HG02571 (cell line): Measurements from ENCODE around the gene CTSW.

Experiments
- ATAC-seq: cut with Tn5 transposase; IDR thresholded peaks from one replicate; pipeline ENCODE4 v1.9.1; 2021; ENCODE audit warnings: mild to moderate bottlenecking, moderate library complexity; ENCODE audit not compliant: unreplicated experiment

CTSW gene

DNA sequence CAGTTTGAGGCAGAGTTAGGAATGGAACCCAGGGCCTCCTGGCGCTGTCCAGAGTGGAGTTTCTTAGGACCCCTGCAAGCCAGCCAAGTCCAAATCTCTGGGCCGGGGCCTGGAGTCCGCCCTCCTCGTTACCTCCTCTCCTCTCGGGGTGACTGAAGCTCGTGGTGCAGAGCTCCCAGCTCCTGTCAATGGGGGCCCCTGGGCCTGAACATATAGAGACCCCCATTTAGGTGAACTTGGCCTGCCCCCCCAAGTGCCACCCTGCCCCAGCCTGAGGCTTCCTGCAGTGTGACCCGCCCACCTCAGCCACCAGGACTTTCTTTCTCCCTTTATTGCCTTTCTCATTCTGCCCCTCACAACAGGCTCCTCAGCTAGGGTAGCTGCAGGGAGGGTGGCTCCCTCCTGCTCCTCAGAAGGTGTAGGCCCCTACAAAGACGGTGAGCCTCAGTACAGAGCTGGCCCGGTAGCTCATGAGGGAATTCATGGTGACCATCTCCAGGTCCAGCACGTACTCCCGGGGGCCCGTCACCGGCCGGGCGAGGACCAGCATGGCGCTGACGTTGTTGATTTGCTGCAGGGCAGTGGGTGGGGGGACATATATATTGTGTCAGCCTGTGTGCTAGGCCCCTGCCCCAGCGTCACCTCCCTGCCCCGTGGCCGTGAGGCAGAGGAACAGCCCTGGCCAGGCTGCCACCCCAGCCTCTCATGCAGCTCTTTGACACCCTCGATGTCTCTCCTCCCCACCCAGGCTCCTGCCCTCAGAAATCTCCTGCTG is 12.9 kb upstream of the CTSW start:
- no peak for ATAC-seq

GRCh38 chr11:65867284-65868071 is 12.2 kb upstream of the CTSW start:
- no peak for ATAC-seq

DNA sequence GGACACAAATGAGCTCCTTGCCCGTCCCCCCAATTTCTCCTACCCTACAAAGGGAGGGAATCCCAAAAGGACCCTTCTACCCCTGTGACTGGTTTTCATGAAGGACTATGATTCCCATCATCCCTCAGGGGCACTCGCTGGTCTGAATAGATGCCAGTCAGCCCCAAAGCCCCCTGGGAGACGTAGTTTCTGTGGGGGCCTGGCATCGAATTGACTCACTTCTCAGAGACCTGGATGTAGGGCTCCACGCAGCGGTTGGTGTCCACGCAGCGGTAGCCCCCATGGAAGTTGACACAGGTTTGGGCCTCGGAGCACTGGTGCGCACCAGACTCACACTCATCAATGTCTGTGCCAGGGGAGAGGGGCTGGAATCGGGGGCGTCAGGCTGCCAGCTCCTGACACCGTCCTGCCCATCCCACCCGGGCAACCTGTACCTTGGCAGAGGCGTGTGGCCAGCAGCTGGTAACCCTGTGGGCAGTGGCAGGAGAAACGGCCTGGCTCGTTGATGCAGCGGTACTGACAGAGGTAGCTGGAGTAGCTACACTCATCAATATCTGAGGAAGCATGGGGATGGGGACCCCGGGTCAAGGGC is 11.5 kb upstream of the CTSW start:
- ATAC-seq = no peak

DNA sequence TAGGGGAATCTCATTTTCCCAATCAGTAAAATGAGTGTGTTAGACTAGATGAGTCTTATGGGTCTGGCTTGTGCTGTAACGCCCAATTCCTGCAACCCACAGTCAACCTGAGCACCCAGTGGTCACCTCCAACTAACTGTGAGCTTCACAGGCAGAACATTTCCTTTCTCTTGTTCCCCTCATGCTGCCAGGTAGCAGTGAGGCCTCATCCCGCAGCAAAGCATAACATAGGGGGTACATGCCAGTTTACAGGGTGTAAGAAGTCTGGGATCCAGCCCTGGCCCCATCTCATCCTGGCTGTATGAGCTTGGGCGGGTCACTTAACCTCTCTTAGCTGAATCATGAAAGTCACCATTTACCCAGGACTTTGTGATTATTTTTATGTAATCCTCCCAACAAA is 10.7 kb upstream of the CTSW start:
- ATAC-seq = no peak

GRCh38 chr11:65869643-65870306 is 9.9 kb upstream of the CTSW start:
- ATAC-seq = no peak

DNA sequence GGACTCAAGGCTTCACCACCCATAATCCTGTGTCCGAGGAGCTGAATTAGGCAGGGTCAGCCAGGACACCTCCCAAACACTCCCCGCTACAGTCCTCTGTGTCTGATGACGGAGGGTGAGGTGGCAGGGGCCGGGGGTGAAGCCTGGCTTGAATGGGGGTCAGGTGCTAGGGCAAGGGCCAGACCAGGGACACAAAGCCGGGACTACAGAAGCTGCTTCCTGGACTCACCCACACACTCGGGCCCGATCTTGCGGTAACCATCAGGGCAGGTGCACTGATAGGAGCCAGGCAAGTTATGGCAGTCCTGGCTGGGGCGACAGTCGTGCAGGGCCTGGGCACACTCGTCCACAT is 9.4 kb upstream of the CTSW start:
- ATAC-seq = no peak

- ATAC-seq = no peak
These were observed 8.6 kb upstream of the CTSW start for GRCh38 chr11:65870706-65871681.

- ATAC-seq = no peak
These were observed 7.7 kb upstream of the CTSW start for GRCh38 chr11:65871811-65872548.

DNA sequence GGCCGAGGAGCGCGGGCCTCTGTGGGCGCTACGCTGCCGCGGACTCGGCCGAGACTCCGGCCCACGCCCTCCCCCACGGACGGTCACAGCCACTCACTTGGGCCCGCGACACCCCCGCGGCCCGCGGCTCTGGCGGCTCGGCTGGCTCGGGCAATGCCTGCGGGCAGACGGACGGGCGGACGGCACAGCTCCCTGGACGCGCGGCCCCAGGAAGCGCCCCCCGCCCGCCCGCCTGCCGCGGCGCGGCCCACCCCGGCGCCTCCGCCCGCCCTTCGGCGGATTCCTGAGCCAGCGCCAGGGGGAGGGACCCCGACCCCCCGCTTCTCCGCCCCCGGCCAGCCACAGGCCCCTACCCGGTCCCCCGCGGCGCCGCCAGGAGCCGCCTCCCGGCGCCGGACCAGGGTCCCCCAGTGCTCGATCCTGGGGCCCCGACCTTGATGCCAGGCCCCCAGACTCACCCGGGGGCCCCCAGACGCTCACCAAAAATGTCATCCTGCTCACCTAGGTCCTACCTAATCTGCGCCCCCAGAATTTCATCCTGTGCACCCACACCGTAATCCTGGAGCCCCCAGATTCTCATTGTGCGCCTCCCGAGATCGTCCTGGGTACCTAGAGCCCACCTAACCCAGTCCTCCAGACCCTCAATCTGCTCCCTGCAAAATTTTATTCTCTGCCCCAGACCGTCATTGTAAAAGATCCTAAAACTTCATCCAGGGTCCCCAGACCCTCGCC is 6.9 kb upstream of the CTSW start, which contains the start of gene EFEMP2:
Gene EFEMP2, minus strand, starts transcription at position 215 of the 732 bp plus-strand sequence. CDS start 446 bp downstream, outside the sequence.
- ATAC-seq = no peak

GRCh38 chr11:65873318-65874156 is 6.1 kb upstream of the CTSW start:
- ATAC-seq = peak; percentile 79

- no peak for ATAC-seq
These were observed 390 bp downstream of the CTSW start for GRCh38 chr11:65880027-65880426.

- ATAC-seq = no peak
These were observed 1.3 kb downstream of the CTSW start for GRCh38 chr11:65880844-65881421.

- no peak for ATAC-seq
These were observed 2.8 kb downstream of the CTSW start for GRCh38 chr11:65882120-65883057.

- no peak for ATAC-seq
These were observed 3.6 kb downstream of the CTSW start for GRCh38 chr11:65883058-65883761.

DNA sequence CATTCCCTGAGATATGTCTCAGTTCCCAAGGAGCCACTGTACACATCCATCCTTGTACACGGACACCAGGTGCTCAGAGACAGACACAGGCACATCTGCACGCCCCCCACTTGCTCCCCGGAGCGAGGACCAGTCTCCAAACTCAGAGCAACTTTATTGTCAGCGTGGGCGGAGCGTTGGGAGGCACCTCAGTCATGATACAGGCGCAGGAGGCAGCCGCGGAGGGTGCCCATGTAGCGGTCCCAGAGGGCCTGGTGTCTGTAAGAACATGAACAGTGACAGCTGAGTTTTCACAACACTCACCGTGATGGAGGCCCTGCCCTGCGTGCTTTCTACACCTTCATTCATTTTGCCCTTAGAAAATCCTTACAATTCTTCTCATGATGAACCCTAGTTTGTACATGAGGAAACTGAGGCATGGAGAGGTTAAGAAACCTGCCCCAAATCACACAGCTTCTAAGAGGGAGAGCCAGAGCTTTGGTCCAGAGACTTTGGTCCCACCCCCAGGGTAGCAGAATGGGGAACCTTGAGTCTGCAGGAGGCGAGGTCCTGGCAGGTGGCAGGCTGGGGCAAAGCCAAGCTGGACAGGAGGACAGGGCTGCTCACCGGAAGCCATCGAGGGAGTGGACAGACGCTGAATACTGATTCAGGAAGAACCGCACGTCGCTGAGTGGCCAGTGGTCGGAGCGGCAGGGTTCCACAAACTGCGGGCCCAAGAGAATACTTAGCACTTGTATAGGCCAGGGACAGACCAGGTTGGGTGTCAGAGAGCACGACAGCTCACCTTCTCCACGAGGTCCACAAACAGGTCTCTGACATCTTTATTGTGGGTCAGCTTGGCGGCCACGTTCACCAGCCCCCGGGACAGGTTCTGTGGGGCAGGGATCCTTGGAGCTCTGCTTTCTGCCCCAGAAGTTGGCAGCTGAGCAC is 4.4 kb downstream of the CTSW start:
- no peak for ATAC-seq
